WERI-Rb-1 (cell line): ENCODE results near the gene FRMPD4.
A peak's percentile ranks its signal among the peaks of the same experiment; 100 is the strongest.
"Not testable (repeated sequence)": the region's sequence is repeated elsewhere in the genome, so short reads cannot be mapped to it uniquely, and the experiment has no call there.

Source experiments
- DNase-seq: peaks from one replicate; pipeline ENCODE4 v3.0.0-alpha.2; 2020
- H3K27ac ChIP-seq: fragments of 250-450 bp; sonication (Bioruptor Pico); 2 replicates; pipeline ENCODE4 v1.5.1; 2020; ENCODE audit warnings: mild to moderate bottlenecking, moderate library complexity
- H3K27me3 ChIP-seq: fragments of 250-450 bp; sonication (Bioruptor Pico); 2 replicates; pipeline ENCODE4 v1.5.1; 2021; ENCODE audit warnings: mild to moderate bottlenecking, low read depth, moderate library complexity; ENCODE audit not compliant: insufficient read depth, severe bottlenecking
- H3K36me3 ChIP-seq: fragments of 250-450 bp; sonication (Bioruptor Pico); 2 replicates; pipeline ENCODE4 v1.5.1; 2020; ENCODE audit warnings: mild to moderate bottlenecking, moderate library complexity
- H3K4me3 ChIP-seq: 2 replicates; pipeline ENCODE4 v1.5.1; 2011; ENCODE audit warnings: low read depth, mild to moderate bottlenecking, control low read depth, low read length
- H3K9me3 ChIP-seq: fragments of 250-450 bp; sonication (Bioruptor Pico); 2 replicates; pipeline ENCODE4 v1.5.1; 2021; ENCODE audit warnings: mild to moderate bottlenecking, moderate library complexity; ENCODE audit not compliant: severe bottlenecking
- TF ChIP-seq, protein P1 (sequence below): IDR thresholded peaks from 2 replicates; pipeline ENCODE4 v1.5.1; 2011; ENCODE audit warnings: low read depth, mild to moderate bottlenecking, control low read depth, inconsistent platforms, low read length

FRMPD4 gene

GRCh38 chrX:12496343-12496742 lies 358.1 kb downstream of the FRMPD4 start:
- TF ChIP-seq, protein P1, sequence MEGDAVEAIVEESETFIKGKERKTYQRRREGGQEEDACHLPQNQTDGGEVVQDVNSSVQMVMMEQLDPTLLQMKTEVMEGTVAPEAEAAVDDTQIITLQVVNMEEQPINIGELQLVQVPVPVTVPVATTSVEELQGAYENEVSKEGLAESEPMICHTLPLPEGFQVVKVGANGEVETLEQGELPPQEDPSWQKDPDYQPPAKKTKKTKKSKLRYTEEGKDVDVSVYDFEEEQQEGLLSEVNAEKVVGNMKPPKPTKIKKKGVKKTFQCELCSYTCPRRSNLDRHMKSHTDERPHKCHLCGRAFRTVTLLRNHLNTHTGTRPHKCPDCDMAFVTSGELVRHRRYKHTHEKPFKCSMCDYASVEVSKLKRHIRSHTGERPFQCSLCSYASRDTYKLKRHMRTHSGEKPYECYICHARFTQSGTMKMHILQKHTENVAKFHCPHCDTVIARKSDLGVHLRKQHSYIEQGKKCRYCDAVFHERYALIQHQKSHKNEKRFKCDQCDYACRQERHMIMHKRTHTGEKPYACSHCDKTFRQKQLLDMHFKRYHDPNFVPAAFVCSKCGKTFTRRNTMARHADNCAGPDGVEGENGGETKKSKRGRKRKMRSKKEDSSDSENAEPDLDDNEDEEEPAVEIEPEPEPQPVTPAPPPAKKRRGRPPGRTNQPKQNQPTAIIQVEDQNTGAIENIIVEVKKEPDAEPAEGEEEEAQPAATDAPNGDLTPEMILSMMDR, result no peak
- Histone ChIP-seq H3K9me3 (no peaks in the 10 kb centered on the region), H3K36me3 (no peaks in the 10 kb centered on the region), H3K27ac (no peak overlapping the region), H3K4me3 (no peak overlapping the region), H3K27me3 (peaks cover 42% of the 10 kb centered on the region)
- DNase-seq, result no peak

DNA sequence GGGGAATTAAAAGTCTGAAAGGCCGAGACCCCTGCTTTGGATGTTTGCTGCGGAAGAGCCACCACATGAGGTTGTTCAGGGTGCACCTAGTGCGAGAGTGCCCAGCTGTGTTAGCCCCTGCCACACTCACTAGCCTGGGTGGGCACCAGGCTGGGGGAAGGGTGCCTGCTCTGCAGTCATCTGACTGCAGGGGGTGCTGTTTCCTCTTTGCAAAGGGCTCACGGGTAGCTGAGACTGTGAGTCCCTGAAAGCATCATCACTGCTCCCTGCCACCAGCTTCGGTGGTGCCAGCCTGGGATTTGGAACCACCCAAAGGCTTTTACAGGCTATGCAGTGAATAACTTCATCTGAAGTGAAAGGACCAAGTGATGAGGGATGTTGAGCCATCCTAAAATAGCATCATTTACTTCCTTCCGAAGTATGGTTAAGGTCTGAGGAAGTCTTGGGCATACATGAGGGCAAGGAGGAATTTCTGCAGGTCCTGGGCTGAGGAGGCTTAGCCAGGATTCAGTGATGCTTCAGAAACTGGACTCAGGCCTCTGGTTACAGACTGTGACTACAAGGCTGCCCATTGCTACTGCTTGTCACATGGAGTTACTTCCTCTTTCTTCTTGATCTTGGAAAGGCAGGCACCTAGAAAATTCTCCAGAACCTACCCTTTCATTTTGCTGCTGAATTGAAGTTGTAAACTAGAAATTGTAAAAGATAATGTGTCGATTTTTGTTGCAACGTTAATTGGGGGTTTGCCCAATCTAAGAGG lies 359.7 kb downstream of the FRMPD4 start:
- peaks cover 35% of the 10 kb centered on the region for H3K27me3 ChIP-seq

GRCh38 chrX:12505127-12505526 lies 366.9 kb downstream of the FRMPD4 start:
- no peak for DNase-seq
- Histone ChIP-seq H3K4me3 (no peak overlapping the region), H3K36me3 (no peaks in the 10 kb centered on the region), H3K27me3 (peaks cover 20% of the 10 kb centered on the region), H3K9me3 (no peaks in the 10 kb centered on the region), H3K27ac (no peak overlapping the region)
- TF ChIP-seq, protein P1, result no peak

More for the DNA sequence above, 359.7 kb downstream of the FRMPD4 start:
- peak; percentile 17 for DNase-seq
- H3K4me3 ChIP-seq, result no peak overlapping the region
- no peaks in the 10 kb centered on the region for H3K36me3 ChIP-seq
- TF ChIP-seq, protein P1, result peak; percentile 76
- H3K27ac ChIP-seq, result no peak overlapping the region
- H3K9me3 ChIP-seq, result no peaks in the 10 kb centered on the region

DNA sequence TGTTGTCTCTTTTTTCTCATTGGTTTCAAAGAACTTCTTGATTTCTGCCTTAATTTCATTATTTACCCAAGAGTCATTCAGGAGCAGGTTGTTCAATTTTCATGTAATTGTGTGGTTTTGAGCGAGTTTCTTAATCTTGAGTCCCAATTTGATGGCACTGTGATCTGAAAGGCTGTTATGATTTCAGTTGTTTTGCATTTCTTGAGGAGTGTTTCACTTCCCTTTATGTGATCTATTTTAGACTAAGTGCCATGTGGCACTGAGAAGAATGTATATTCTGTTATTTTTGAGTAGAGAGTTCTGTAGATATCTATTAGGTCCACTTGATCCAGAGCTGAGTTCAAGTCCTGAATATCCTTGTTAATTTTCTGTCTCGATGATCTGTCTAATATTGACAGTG lies 377.1 kb downstream of the FRMPD4 start:
- not testable (repeated sequence) for DNase-seq, H3K4me3 ChIP-seq, H3K36me3 ChIP-seq, H3K27ac ChIP-seq, H3K9me3 ChIP-seq
- H3K27me3 ChIP-seq, result peaks cover 20% of the 10 kb centered on the region

DNA sequence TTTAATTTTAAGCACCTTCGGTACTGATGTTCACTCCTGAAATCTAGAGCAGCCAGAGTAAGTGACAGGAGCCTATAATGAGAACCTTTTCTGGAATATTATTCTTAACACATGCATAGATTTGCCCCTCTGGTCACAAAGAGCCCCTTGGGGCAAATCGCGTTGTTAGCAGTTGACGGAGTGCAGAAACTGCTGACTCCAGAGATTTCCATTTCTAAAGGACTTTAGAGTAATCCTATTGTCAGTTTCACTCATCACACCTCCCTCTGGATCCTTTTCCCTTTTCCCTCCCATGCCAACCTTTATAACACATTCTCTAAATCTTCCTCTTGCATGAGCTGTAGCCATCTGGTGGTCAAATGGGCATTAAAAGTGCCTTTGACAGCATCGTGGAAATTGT lies 388.0 kb downstream of the FRMPD4 start:
- TF ChIP-seq, protein P1, result no peak
- DNase-seq, result no peak
- Histone ChIP-seq H3K27ac (no peak overlapping the region), H3K9me3 (no peaks in the 10 kb centered on the region), H3K27me3 (peaks cover 15% of the 10 kb centered on the region), H3K36me3 (no peaks in the 10 kb centered on the region), H3K4me3 (no peak overlapping the region)

- DNase-seq, result not testable (repeated sequence)
Observed at GRCh38 chrX:12538096-12538495, 399.8 kb downstream of the FRMPD4 start.

GRCh38 chrX:12542251-12542650 lies 404.0 kb downstream of the FRMPD4 start:
- H3K9me3 ChIP-seq, H3K27ac ChIP-seq, H3K4me3 ChIP-seq, H3K36me3 ChIP-seq, DNase-seq: not testable (repeated sequence)
- H3K27me3 ChIP-seq, result peaks cover 13% of the 10 kb centered on the region

More at GRCh38 chrX:12538096-12538495, 399.8 kb downstream of the FRMPD4 start:
- not testable (repeated sequence) for H3K36me3 ChIP-seq, H3K4me3 ChIP-seq, H3K27ac ChIP-seq, H3K9me3 ChIP-seq
- H3K27me3 ChIP-seq, result peaks cover 22% of the 10 kb centered on the region
